ENCODE measurements around the gene ST3GAL5.
A peak's percentile ranks its signal among the peaks of the same experiment; 100 is the strongest.

The ST3GAL5 gene

DNA sequence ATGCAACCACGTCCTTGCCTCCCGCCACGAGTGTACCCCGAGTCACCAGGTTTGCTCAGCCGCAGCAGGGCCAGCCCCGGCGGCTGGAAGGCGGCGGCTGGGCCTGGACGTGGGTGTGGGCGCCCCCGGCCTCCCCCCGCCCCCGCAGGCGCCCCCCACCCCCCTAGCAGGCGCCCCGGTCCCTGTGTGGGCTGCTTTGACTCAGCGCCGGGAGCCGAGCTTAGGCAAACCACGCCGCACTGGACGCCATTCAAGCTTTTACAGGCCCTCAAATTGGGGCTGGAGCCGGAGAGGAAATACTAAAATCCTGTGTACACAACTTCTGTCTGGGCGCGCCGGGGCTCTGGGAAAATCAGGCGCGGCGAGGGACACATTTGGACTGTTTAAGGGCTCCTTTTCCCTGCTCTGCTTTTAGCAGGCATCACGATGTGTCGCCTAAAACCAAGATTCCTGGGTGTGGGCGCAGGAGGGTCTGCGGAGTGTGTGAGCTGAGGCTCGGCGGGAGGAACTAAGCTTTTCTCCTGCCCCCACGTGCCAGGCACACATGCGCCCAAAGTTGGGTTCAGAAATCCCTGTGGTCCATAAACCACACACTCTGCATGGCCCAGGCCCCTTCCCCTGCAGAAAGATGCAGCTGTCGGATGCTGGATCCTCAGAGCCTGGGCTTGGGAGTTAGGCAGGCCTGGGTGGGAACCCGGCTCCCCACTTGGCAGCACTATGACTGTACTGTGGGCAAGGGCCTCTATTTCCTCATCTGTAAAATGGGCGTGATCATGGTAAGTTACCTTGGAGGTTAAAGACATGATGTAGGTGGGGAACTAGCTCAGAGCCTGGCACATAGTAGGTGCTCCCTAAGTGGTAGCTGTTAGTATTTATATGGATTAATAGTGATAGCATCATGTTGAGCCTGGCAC lies 77.4 kb downstream of the ST3GAL5 start:
- no peak overlapping the region for H4K5ac ChIP-seq (ENCODE audit: low read length)
- no CpG with 5 or more reads among the region's 41 CpGs for WGBS (ENCODE audit: extremely low coverage, insufficient coverage, low lambda C conversion rate)
- no peak for DNase-seq

DNA sequence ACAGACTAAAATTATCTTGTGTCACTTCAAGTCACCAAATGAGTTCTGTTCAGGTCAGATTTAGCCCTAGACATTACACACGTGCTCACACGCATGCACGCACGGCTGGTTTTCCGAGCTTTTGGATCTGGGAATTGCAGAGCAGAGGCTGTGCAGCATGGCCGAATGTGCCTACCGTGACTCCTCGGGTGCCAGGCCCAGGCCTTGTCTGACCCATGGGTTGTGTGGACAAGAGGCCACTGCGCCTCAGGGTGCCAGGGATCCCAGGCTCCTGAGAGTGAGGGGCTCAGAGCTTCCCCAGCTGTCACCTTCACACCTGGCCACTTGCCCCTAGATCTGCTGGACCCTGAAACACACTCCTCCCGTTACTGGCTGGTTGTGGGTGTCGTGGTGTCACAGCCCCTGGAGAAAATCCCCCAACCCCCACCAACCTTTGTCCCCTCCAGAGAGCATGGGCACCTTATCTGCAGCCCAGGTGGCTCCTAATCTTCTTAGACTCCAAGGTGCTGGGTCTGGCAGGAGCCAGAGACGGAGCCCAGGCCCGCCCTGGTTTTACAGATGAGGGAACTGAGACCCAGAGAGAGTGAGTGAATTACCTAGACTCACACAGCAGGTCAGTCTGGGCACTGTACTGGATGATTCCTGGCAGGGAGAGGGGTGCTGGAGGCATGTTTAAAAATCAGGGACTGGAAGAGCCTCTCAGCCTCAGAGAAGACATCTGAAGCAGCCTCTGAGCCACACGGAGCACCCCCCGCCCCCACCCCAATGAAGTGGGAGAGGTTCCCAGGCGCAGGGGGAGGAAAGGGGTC lies 78.2 kb downstream of the ST3GAL5 start:
- H3K18ac ChIP-seq (ENCODE audit: low read length), result peak overlapping the region; percentile 3

More for the DNA sequence above, 77.4 kb downstream of the ST3GAL5 start:
- Histone ChIP-seq H2BK120ac (ENCODE audit: low read depth, low read length) (no peak overlapping the region), H3K36me3 (ENCODE audit: control insufficient read depth, insufficient read depth, low read length) (no peaks in the 10 kb centered on the region), H3K23ac (ENCODE audit: low read length) (no peak overlapping the region), H4K8ac (ENCODE audit: low read depth, low read length) (no peak overlapping the region), H2BK15ac (replicated peaks; ENCODE audit: low read depth) (no peak overlapping the region), H2BK5ac (ENCODE audit: low read length) (no peak overlapping the region), H3K79me1 (ENCODE audit: low read length) (no peaks in the 10 kb centered on the region), H3K9ac (ENCODE audit: low read length) (no peak overlapping the region), H3K4me2 (ENCODE audit: low read length) (no peak overlapping the region), H3K18ac (ENCODE audit: low read length) (peak overlapping the region; percentile 3), H3K27ac (ENCODE audit: low read depth, low read length) (no peak overlapping the region), H3K56ac (ENCODE audit: low read length) (peak overlapping the region; percentile 57), H3K27me3 (ENCODE audit: insufficient read depth, low read length, poor library complexity) (no peaks in the 10 kb centered on the region), H3K4ac (ENCODE audit: low read depth, low read length) (no peak overlapping the region), H3K79me2 (ENCODE audit: control insufficient read depth, insufficient read depth, low read length) (no peaks in the 10 kb centered on the region), H2AK5ac (ENCODE audit: low read length) (no peak overlapping the region), H3K4me3 (ENCODE audit: low read length) (no peak overlapping the region), H3K4me1 (ENCODE audit: control insufficient read depth, low read depth, low read length) (no peaks in the 10 kb centered on the region)

DNA sequence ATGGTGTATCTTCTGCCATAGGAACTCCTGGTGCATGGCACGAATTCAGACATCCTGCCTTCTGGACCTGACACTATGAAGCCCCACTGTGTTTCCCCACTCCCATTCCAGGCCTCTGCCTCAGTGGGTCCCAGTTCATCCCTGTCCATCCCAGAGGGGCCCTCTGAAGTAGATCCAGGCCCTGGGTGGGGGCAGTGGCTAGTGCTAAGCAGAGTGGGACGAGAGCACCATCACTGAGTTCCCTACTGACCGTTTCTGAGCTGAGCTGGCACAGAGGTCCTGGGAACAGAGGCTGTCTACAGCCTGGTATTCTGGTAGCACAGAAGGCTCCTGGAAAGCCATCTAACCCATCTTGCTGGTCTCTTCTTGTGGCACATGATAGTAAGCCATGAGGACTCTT lies 81.0 kb downstream of the ST3GAL5 start:
- H3K18ac ChIP-seq (ENCODE audit: low read length), result no peak overlapping the region
- H3K23ac ChIP-seq (ENCODE audit: low read length), result no peak overlapping the region
- H3K27me3 ChIP-seq (ENCODE audit: insufficient read depth, low read length, poor library complexity), result no peaks in the 10 kb centered on the region
- no peak overlapping the region for H3K27ac ChIP-seq (ENCODE audit: low read depth, low read length)
- no peak overlapping the region for H3K4ac ChIP-seq (ENCODE audit: low read depth, low read length)
- no peak overlapping the region for H2AK5ac ChIP-seq (ENCODE audit: low read length)
- H2BK5ac ChIP-seq (ENCODE audit: low read length), result no peak overlapping the region
- H2BK15ac ChIP-seq (replicated peaks; ENCODE audit: low read depth), result no peak overlapping the region
- H3K79me2 ChIP-seq (ENCODE audit: control insufficient read depth, insufficient read depth, low read length), result no peaks in the 10 kb centered on the region
- no peak overlapping the region for H3K56ac ChIP-seq (ENCODE audit: low read length)
- H3K79me1 ChIP-seq (ENCODE audit: low read length), result no peaks in the 10 kb centered on the region
- no peaks in the 10 kb centered on the region for H3K36me3 ChIP-seq (ENCODE audit: control insufficient read depth, insufficient read depth, low read length)
- H3K4me2 ChIP-seq (ENCODE audit: low read length), result no peak overlapping the region
- WGBS (ENCODE audit: extremely low coverage, insufficient coverage, low lambda C conversion rate), result no CpG with 5 or more reads among the region's 3 CpGs
- DNase-seq, result no peak
- no peak overlapping the region for H4K8ac ChIP-seq (ENCODE audit: low read depth, low read length)
- H3K9ac ChIP-seq (ENCODE audit: low read length), result no peak overlapping the region
- no peaks in the 10 kb centered on the region for H3K4me1 ChIP-seq (ENCODE audit: control insufficient read depth, low read depth, low read length)
- no peak overlapping the region for H2BK120ac ChIP-seq (ENCODE audit: low read depth, low read length)
- no peak overlapping the region for H4K5ac ChIP-seq (ENCODE audit: low read length)
- H3K4me3 ChIP-seq (ENCODE audit: low read length), result no peak overlapping the region

More for the DNA sequence above, 78.2 kb downstream of the ST3GAL5 start:
- peak; percentile 68 for DNase-seq
- no peaks in the 10 kb centered on the region for H3K36me3 ChIP-seq (ENCODE audit: control insufficient read depth, insufficient read depth, low read length)
- no peak overlapping the region for H3K27ac ChIP-seq (ENCODE audit: low read depth, low read length)
- H2BK120ac ChIP-seq (ENCODE audit: low read depth, low read length), result no peak overlapping the region
- WGBS (ENCODE audit: extremely low coverage, insufficient coverage, low lambda C conversion rate), result no CpG with 5 or more reads among the region's 16 CpGs
- no peak overlapping the region for H3K9ac ChIP-seq (ENCODE audit: low read length)
- no peak overlapping the region for H3K4ac ChIP-seq (ENCODE audit: low read depth, low read length)
- no peak overlapping the region for H2AK5ac ChIP-seq (ENCODE audit: low read length)
- H2BK5ac ChIP-seq (ENCODE audit: low read length), result peak overlapping the region; percentile 33
- no peak overlapping the region for H4K5ac ChIP-seq (ENCODE audit: low read length)
- no peaks in the 10 kb centered on the region for H3K79me2 ChIP-seq (ENCODE audit: control insufficient read depth, insufficient read depth, low read length)
- peak overlapping the region; percentile 57 for H3K56ac ChIP-seq (ENCODE audit: low read length)
- H2BK15ac ChIP-seq (replicated peaks; ENCODE audit: low read depth), result no peak overlapping the region
- H3K23ac ChIP-seq (ENCODE audit: low read length), result no peak overlapping the region
- H3K4me1 ChIP-seq (ENCODE audit: control insufficient read depth, low read depth, low read length), result no peaks in the 10 kb centered on the region
- H3K79me1 ChIP-seq (ENCODE audit: low read length), result no peaks in the 10 kb centered on the region
- no peak overlapping the region for H4K8ac ChIP-seq (ENCODE audit: low read depth, low read length)
- no peak overlapping the region for H3K4me2 ChIP-seq (ENCODE audit: low read length)
- no peak overlapping the region for H3K4me3 ChIP-seq (ENCODE audit: low read length)
- H3K27me3 ChIP-seq (ENCODE audit: insufficient read depth, low read length, poor library complexity), result no peaks in the 10 kb centered on the region

DNA sequence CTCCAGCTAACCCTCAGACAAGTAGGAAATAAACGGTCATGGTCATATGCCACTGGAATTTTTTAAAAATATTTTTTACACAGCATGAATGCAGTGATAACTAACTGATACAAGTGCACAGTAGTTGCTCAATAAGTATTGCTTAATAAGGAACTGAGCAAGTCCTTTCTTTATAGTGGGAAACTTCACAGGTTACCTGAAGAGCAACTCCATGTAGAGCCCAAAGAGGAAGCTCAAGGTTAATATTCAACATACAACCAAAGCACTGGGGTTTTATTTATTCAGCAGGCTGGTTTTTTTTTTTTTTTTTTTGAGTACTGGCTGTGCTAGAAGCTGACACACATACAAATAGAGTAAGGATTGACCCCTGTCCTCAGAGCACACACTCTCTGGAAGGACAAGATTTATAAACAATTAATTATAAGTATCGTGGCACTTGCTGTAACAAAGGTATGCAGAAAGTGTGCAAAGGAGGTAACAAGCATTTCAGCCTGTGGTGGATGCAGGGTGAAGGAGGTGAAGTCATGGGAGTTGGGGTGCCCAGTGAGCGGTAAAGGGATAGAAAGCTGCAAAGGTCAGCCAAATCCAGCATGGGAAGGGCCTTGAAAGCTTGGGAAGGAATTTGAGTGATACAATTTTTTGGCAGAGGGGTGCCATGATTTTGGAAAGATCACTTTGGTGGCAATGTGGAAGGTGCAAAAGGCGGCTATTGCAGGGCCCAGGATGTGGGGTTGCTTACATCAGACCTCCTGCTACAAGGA lies 82.3 kb downstream of the ST3GAL5 start:
- no peak overlapping the region for H4K5ac ChIP-seq (ENCODE audit: low read length)
- H3K36me3 ChIP-seq (ENCODE audit: control insufficient read depth, insufficient read depth, low read length), result no peaks in the 10 kb centered on the region
- no peak for DNase-seq
- no peak overlapping the region for H3K18ac ChIP-seq (ENCODE audit: low read length)
- no peaks in the 10 kb centered on the region for H3K79me2 ChIP-seq (ENCODE audit: control insufficient read depth, insufficient read depth, low read length)
- H2BK5ac ChIP-seq (ENCODE audit: low read length), result no peak overlapping the region
- H3K4me2 ChIP-seq (ENCODE audit: low read length), result no peak overlapping the region
- H3K4ac ChIP-seq (ENCODE audit: low read depth, low read length), result no peak overlapping the region
- no peaks in the 10 kb centered on the region for H3K79me1 ChIP-seq (ENCODE audit: low read length)
- H3K9ac ChIP-seq (ENCODE audit: low read length), result no peak overlapping the region
- no peak overlapping the region for H2BK15ac ChIP-seq (replicated peaks; ENCODE audit: low read depth)
- no peak overlapping the region for H2BK120ac ChIP-seq (ENCODE audit: low read depth, low read length)
- H4K8ac ChIP-seq (ENCODE audit: low read depth, low read length), result no peak overlapping the region
- no peak overlapping the region for H3K23ac ChIP-seq (ENCODE audit: low read length)
- no CpG with 5 or more reads among the region's 4 CpGs for WGBS (ENCODE audit: extremely low coverage, insufficient coverage, low lambda C conversion rate)
- no peaks in the 10 kb centered on the region for H3K27me3 ChIP-seq (ENCODE audit: insufficient read depth, low read length, poor library complexity)
- H3K27ac ChIP-seq (ENCODE audit: low read depth, low read length), result no peak overlapping the region
- H3K4me1 ChIP-seq (ENCODE audit: control insufficient read depth, low read depth, low read length), result no peaks in the 10 kb centered on the region
- no peak overlapping the region for H3K4me3 ChIP-seq (ENCODE audit: low read length)
- H3K56ac ChIP-seq (ENCODE audit: low read length), result no peak overlapping the region
- no peak overlapping the region for H2AK5ac ChIP-seq (ENCODE audit: low read length)

DNA sequence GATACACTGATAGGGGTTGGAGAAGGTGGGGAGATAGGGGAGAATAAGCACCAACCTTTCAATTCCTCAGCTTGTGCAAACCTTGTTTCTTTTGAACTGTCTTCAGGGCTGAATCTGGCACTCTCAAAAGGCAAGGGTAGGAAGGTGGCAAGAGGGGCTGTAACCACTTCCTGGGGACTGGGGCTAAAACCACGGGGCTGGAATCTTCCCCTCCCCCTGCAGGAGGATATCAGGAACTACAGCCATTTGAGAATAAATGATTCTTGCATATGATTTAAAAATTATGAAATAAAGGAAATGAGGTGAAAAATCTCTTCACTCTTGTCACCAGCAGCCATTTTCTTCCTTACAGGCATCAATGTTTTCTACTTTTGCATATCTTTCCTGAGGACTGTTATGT lies 84.2 kb downstream of the ST3GAL5 start:
- DNase-seq, result peak; percentile 41
- H3K36me3 ChIP-seq (ENCODE audit: control insufficient read depth, insufficient read depth, low read length), result no peaks in the 10 kb centered on the region

More for the DNA sequence above, 84.2 kb downstream of the ST3GAL5 start:
- no CpG with 5 or more reads among the region's 1 CpG for WGBS (ENCODE audit: extremely low coverage, insufficient coverage, low lambda C conversion rate)
- H4K5ac ChIP-seq (ENCODE audit: low read length), result no peak overlapping the region
- H3K79me2 ChIP-seq (ENCODE audit: control insufficient read depth, insufficient read depth, low read length), result no peaks in the 10 kb centered on the region
- no peaks in the 10 kb centered on the region for H3K79me1 ChIP-seq (ENCODE audit: low read length)
- no peak overlapping the region for H3K4me2 ChIP-seq (ENCODE audit: low read length)
- no peak overlapping the region for H3K9ac ChIP-seq (ENCODE audit: low read length)
- H3K18ac ChIP-seq (ENCODE audit: low read length), result no peak overlapping the region
- no peak overlapping the region for H2BK5ac ChIP-seq (ENCODE audit: low read length)
- no peaks in the 10 kb centered on the region for H3K4me1 ChIP-seq (ENCODE audit: control insufficient read depth, low read depth, low read length)
- H3K23ac ChIP-seq (ENCODE audit: low read length), result no peak overlapping the region
- no peak overlapping the region for H3K27ac ChIP-seq (ENCODE audit: low read depth, low read length)
- H3K27me3 ChIP-seq (ENCODE audit: insufficient read depth, low read length, poor library complexity), result no peaks in the 10 kb centered on the region
- no peak overlapping the region for H3K4me3 ChIP-seq (ENCODE audit: low read length)
- H3K4ac ChIP-seq (ENCODE audit: low read depth, low read length), result no peak overlapping the region
- no peak overlapping the region for H4K8ac ChIP-seq (ENCODE audit: low read depth, low read length)
- no peak overlapping the region for H2BK120ac ChIP-seq (ENCODE audit: low read depth, low read length)
- H3K56ac ChIP-seq (ENCODE audit: low read length), result no peak overlapping the region
- H2BK15ac ChIP-seq (replicated peaks; ENCODE audit: low read depth), result no peak overlapping the region
- no peak overlapping the region for H2AK5ac ChIP-seq (ENCODE audit: low read length)

Measured in mesendoderm (in vitro differentiated cells).